ENCODE results near the gene YARS1. TPM values are rescaled to one million over a fixed set of nuclear protein-coding genes. Genes with fewer than 3 reads are reported as not detected.
A peak's percentile ranks its signal among the peaks of the same experiment; 100 is the strongest.

YARS1 gene
- polyA plus RNA-seq, result 40.1 and 49.4 TPM in 2 replicates
- 49.0 and 51.6 TPM in 2 replicates for polyA minus RNA-seq

DNA sequence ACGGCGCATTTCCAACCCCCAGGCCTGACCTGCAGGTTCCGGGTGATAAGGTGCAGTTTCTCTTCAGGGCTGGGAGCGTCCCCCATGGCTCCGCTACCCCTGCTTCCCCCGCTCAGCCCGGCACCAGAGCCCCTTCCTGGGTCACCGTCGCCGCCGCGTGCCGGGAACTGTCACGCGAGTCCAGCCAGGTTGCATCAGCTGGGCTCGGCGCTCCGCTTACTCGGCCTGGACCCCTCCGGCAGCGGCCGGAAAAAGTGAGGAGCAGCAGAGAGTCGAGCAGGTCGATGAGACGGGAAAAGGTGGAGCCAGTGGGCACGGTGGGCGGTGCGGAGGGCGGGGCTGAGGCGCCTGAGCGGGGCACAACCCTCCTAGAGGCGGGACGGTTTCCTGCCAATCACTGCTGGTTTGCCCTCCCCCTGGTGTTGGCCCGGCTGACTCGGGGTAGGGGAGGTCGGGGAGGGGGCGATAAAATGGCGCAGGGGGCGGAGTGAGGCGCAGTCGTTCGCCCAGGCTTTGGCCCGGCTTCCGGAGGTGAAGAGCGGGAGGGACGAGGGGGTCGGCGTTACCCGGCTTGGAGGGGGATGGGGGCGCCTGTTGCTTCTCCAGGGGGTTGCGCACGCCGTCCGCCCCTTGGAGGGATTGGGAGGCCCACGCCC, at the start of gene YARS1, which contains the start of gene S100PBP:
TSS of gene YARS1 (minus strand) at position 200 of the 656 bp plus-strand sequence. CDS start at position 86, 114 bp downstream.
TSS of gene S100PBP (plus strand) at position 495 of the 656 bp plus-strand sequence. CDS start 8,447 bp downstream, outside the sequence.
- peak within 1 kb of the TSS; percentile 94 for H3K27ac ChIP-seq (ENCODE audit: low read length)
- H3F3A ChIP-seq (ENCODE audit: insufficient read depth, low read length, poor library complexity, severe bottlenecking), result peaks cover 6% of the 10 kb centered on the region
- H3K27me3 ChIP-seq (ENCODE audit: insufficient read depth, low read depth, low read length), result no peaks in the 10 kb centered on the region
- H4K20me1 ChIP-seq (ENCODE audit: insufficient read depth), result no peaks in the 10 kb centered on the region
- peak within 1 kb of the TSS; percentile 93 for H2AFZ ChIP-seq (ENCODE audit: low read depth, low read length)
- no peaks in the 10 kb centered on the region for H3K9me3 ChIP-seq (ENCODE audit: low read length)
- H3K79me2 ChIP-seq (replicated peaks; ENCODE audit: insufficient read depth, low read length), result peaks cover 48% of the 10 kb centered on the region
- H3K36me3 ChIP-seq (ENCODE audit: insufficient read depth, low read length), result no peaks in the 10 kb centered on the region
- no peaks in the 10 kb centered on the region for H3K9me2 ChIP-seq (ENCODE audit: insufficient read depth, low read length)
- peak within 1 kb of the TSS; percentile 99 for H3K4me3 ChIP-seq (ENCODE audit: low read length)
- H3K4me2 ChIP-seq (ENCODE audit: low read length), result peak within 1 kb of the TSS; percentile 98
- TF ChIP-seq EZH2 (IDR thresholded peaks at IDR 0.05; ENCODE audit: borderline replicate concordance, insufficient read depth, low read length, poor library complexity, severe bottlenecking) (no peak), POLR2AphosphoS5 (IDR thresholded peaks at IDR 0.05) (peak; percentile 75), MXI1 (conservative IDR thresholded peaks at IDR 0.05; ENCODE audit: poor library complexity, severe bottlenecking) (peak; percentile 99), TAF1 (IDR thresholded peaks at IDR 0.05; ENCODE audit: low read depth) (peak; percentile 94), EP300 (conservative IDR thresholded peaks at IDR 0.05; ENCODE audit: poor library complexity, severe bottlenecking) (peak; percentile 72), REST (IDR thresholded peaks at IDR 0.05; ENCODE audit: borderline replicate concordance) (no peak), SMC3 (conservative IDR thresholded peaks at IDR 0.05; ENCODE audit: poor library complexity) (peak; percentile 60), RAD21 (conservative IDR thresholded peaks at IDR 0.05) (peak; percentile 47)
- TF ChIP-seq, protein P1, sequence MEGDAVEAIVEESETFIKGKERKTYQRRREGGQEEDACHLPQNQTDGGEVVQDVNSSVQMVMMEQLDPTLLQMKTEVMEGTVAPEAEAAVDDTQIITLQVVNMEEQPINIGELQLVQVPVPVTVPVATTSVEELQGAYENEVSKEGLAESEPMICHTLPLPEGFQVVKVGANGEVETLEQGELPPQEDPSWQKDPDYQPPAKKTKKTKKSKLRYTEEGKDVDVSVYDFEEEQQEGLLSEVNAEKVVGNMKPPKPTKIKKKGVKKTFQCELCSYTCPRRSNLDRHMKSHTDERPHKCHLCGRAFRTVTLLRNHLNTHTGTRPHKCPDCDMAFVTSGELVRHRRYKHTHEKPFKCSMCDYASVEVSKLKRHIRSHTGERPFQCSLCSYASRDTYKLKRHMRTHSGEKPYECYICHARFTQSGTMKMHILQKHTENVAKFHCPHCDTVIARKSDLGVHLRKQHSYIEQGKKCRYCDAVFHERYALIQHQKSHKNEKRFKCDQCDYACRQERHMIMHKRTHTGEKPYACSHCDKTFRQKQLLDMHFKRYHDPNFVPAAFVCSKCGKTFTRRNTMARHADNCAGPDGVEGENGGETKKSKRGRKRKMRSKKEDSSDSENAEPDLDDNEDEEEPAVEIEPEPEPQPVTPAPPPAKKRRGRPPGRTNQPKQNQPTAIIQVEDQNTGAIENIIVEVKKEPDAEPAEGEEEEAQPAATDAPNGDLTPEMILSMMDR (IDR thresholded peaks at IDR 0.05; ENCODE audit: poor library complexity, severe bottlenecking), result no peak
- H3K9ac ChIP-seq (ENCODE audit: low read length), result peak within 1 kb of the TSS; percentile 95

DNA sequence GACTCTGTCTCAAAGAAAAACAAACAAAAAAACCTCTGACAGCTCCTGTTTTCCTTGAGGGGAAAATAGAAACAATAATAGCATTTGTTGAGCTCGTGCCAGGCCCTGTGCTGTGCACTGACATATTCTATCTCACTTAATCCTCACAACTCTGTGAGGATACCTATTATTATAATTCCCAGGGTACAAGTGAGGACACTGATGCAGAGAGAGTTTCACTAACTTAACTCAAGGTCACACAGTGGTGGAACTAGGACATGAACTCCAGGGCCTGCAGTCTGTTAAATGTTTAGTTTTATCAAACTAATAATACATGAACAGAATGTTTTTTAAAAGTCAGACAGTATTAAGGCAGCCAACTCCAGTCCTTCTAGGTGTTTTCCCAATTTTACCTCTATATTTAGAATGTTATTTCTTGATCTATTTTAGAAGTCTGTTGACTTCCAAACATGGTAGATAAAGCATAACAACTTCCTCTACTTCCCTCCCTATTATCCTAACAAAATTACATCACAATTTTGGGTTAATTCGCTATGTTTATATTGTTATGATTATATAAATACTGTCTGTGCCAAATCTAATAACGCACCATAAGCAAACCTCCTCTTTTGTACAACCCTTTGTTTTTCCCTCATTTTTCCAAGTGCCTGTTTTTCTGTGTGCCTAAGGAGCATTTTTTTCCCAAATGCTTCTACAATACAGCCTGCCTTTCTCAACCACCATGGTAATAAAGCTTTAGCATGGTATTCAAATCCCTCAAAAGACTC, 48.7 kb upstream of the YARS1 start:
- H3F3A ChIP-seq (ENCODE audit: insufficient read depth, low read length, poor library complexity, severe bottlenecking), result no peaks in the 10 kb centered on the region
- H3K9ac ChIP-seq (ENCODE audit: low read length), result no peak overlapping the region
- no peaks in the 10 kb centered on the region for H4K20me1 ChIP-seq (ENCODE audit: insufficient read depth)
- TF ChIP-seq, protein P1 (IDR thresholded peaks at IDR 0.05; ENCODE audit: poor library complexity, severe bottlenecking), result no peak
- TF ChIP-seq POLR2AphosphoS5 (IDR thresholded peaks at IDR 0.05) (no peak), REST (IDR thresholded peaks at IDR 0.05; ENCODE audit: borderline replicate concordance) (no peak), SMC3 (conservative IDR thresholded peaks at IDR 0.05; ENCODE audit: poor library complexity) (no peak), RAD21 (conservative IDR thresholded peaks at IDR 0.05) (no peak), EP300 (conservative IDR thresholded peaks at IDR 0.05; ENCODE audit: poor library complexity, severe bottlenecking) (no peak), MXI1 (conservative IDR thresholded peaks at IDR 0.05; ENCODE audit: poor library complexity, severe bottlenecking) (no peak), TAF1 (IDR thresholded peaks at IDR 0.05; ENCODE audit: low read depth) (no peak), EZH2 (IDR thresholded peaks at IDR 0.05; ENCODE audit: borderline replicate concordance, insufficient read depth, low read length, poor library complexity, severe bottlenecking) (no peak)
- H3K9me2 ChIP-seq (ENCODE audit: insufficient read depth, low read length), result no peaks in the 10 kb centered on the region
- no peaks in the 10 kb centered on the region for H3K36me3 ChIP-seq (ENCODE audit: insufficient read depth, low read length)
- no peak overlapping the region for H2AFZ ChIP-seq (ENCODE audit: low read depth, low read length)
- H3K9me3 ChIP-seq (ENCODE audit: low read length), result no peaks in the 10 kb centered on the region
- H3K79me2 ChIP-seq (replicated peaks; ENCODE audit: insufficient read depth, low read length), result no peaks in the 10 kb centered on the region
- no peak overlapping the region for H3K4me3 ChIP-seq (ENCODE audit: low read length)
- H3K4me2 ChIP-seq (ENCODE audit: low read length), result no peak overlapping the region
- H3K27me3 ChIP-seq (ENCODE audit: insufficient read depth, low read depth, low read length), result no peaks in the 10 kb centered on the region
- H3K27ac ChIP-seq (ENCODE audit: low read length), result no peak overlapping the region

Data from neural cell (in vitro differentiated cells).